ENCODE measurements around the gene PITPNC1. TPM values are rescaled to one million over a fixed set of nuclear protein-coding genes. Genes with fewer than 3 reads are reported as not detected.

The PITPNC1 gene
- total RNA-seq, 1 donor from 2014 or later = 40.3 TPM

DNA sequence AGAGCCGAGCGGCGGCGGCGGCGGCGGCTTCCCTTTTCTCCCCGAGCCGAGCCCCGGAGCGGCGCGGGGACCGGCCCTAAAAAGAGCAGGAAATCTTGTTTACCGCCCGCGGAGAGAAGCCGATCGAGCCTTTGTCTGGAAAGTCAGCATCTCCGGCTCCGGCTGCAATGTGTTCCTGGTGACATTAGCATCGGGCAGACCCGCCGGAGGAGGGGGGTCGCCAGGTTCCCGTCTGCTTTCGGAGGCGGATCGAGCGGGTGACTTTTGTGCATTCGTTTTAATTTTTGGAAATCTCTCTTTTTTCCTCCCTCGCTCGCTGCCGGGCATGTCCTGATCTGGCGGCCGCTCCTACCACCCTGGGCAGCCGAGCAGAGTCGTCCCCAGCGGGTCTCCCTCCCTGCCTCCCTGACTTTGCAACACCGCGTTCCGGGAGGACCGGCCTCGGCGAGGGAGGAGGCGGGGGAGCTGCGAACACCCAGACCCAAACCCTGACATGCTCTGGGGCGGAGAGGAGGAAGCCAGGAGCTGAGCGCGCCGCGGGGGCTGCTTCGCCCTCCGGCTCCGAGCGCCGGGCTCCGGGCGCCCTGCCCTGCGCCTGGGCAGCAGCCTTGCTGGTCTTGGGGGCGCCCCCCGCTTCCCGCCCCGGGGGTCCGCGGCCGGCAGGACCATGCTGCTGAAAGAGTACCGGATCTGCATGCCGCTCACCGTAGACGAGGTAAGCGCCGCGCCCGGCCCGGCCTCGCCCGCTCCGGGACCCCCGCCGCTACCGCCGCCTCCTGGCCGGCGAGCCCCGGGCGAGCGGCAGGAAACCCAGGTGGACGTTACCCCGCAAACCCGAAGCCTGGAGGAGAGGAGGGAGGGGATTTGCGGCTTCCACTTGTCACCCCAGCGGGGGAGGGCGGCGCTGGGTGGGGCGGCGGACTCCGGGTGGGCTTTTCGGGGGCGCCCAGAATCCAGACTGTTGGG, 690 bp downstream of the PITPNC1 start:
- Mint-ChIP-seq H3K27me3 (ENCODE audit: unreplicated experiment) (peaks cover 2% of the 10 kb centered on the region), H3K36me3 (ENCODE audit: unreplicated experiment) (no peaks in the 10 kb centered on the region), H3K9me3 (ENCODE audit: unreplicated experiment) (peaks cover 4% of the 10 kb centered on the region), H3K27ac (ENCODE audit: unreplicated experiment) (peak overlapping the region; percentile 76), H3K4me3 (ENCODE audit: unreplicated experiment) (peak overlapping the region; percentile 82), H3K4me1 (ENCODE audit: low read depth, unreplicated experiment) (peaks cover 16% of the 10 kb centered on the region)
- TF ChIP-seq, protein P1, sequence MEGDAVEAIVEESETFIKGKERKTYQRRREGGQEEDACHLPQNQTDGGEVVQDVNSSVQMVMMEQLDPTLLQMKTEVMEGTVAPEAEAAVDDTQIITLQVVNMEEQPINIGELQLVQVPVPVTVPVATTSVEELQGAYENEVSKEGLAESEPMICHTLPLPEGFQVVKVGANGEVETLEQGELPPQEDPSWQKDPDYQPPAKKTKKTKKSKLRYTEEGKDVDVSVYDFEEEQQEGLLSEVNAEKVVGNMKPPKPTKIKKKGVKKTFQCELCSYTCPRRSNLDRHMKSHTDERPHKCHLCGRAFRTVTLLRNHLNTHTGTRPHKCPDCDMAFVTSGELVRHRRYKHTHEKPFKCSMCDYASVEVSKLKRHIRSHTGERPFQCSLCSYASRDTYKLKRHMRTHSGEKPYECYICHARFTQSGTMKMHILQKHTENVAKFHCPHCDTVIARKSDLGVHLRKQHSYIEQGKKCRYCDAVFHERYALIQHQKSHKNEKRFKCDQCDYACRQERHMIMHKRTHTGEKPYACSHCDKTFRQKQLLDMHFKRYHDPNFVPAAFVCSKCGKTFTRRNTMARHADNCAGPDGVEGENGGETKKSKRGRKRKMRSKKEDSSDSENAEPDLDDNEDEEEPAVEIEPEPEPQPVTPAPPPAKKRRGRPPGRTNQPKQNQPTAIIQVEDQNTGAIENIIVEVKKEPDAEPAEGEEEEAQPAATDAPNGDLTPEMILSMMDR (IDR thresholded peaks at IDR 0.05; ENCODE audit: partially characterized antibody, unreplicated experiment) = no peak
- peak; percentile 72 for DNase-seq

DNA sequence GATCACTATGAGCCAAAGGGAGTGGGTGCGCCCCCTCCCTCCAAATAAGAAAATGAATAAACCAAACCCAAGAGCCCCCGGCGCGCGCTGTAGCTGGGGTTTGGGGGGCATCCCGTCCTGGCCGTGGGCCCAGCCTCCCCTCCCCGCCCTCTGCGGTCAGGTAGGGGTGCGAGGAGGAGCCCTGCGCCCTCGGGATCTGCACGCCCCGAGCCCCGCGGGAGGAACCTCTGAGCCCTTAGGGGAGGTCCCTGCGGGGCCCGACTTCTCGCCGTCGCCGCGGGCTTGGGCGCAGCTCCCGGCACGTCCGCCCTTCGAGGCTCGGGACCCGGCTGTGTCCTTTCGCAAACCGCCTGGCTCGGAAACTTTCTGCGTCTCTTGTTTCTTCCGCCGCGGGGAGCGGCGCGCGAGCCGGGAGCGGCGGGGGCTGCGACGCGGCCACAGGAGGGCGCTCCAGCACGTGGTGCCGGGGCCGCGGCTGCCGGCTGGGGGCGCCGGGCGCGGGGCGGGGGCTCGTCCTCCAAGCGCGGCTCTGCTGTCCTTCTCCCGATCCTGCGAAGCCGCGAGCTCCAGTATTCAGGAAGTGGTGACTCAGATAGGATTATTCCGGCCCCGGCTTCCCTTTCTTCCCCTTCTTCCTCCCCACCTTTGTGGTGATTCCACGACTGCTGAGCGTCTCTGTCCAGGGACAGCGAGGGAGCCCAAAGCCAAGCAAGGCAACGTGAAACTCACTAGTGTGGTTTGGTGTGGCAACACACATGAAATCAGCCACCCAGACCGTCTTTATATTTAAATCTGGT, 1.6 kb downstream of the PITPNC1 start:
- peaks cover 2% of the 10 kb centered on the region for H3K27me3 Mint-ChIP-seq (ENCODE audit: unreplicated experiment)
- H3K36me3 Mint-ChIP-seq (ENCODE audit: unreplicated experiment) = no peaks in the 10 kb centered on the region
- peaks cover 4% of the 10 kb centered on the region for H3K9me3 Mint-ChIP-seq (ENCODE audit: unreplicated experiment)
- peak; percentile 85 for DNase-seq
- peak overlapping the region; percentile 50 for H3K27ac Mint-ChIP-seq (ENCODE audit: unreplicated experiment)
- peaks cover 16% of the 10 kb centered on the region for H3K4me1 Mint-ChIP-seq (ENCODE audit: low read depth, unreplicated experiment)
- TF ChIP-seq, protein P1 (IDR thresholded peaks at IDR 0.05; ENCODE audit: partially characterized antibody, unreplicated experiment) = peak; percentile 65
- peak overlapping the region; percentile 92 for H3K4me3 Mint-ChIP-seq (ENCODE audit: unreplicated experiment)

DNA sequence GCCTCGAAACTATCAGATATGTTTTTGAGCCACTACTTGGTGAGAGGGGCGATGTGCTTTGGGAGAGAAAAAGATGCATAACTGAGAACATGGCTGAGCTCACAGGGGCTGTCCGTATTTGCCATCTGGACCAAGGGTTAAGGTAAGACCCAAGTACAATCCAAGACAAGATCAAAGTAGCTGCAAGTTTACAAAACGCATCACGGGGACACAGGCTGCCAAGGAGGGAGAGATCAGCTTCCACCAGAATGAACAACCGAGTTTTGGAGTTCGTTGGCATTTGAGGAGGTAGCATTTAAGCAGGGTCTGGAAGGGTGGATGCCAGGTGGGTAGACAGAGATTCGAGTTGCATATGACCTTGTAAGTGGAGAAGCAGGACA, 2.2 kb downstream of the PITPNC1 start:
- Mint-ChIP-seq H3K9me3 (ENCODE audit: unreplicated experiment) (peaks cover 4% of the 10 kb centered on the region), H3K27ac (ENCODE audit: unreplicated experiment) (peak overlapping the region; percentile 50), H3K4me1 (ENCODE audit: low read depth, unreplicated experiment) (peaks cover 16% of the 10 kb centered on the region), H3K36me3 (ENCODE audit: unreplicated experiment) (no peaks in the 10 kb centered on the region), H3K4me3 (ENCODE audit: unreplicated experiment) (peak overlapping the region; percentile 92), H3K27me3 (ENCODE audit: unreplicated experiment) (peaks cover 2% of the 10 kb centered on the region)
- no peak for DNase-seq
- TF ChIP-seq, protein P1 (IDR thresholded peaks at IDR 0.05; ENCODE audit: partially characterized antibody, unreplicated experiment) = no peak

DNA sequence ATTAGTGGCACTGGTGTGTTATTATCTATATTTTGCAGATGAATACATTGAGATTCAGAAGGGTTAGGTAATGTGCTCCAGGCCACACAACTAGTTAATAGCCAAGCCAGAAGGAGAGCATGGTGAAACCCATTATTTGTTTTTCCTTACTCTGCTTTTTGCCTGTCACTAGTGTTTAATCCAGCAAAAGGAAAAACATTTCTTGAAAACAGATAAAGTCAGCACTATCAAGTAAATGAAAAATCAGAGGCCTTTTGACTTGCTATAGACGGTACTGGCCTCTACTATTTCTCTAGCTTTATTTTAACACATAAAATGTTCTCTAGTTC, 4.8 kb downstream of the PITPNC1 start:
- H3K9me3 Mint-ChIP-seq (ENCODE audit: unreplicated experiment) = peaks cover 2% of the 10 kb centered on the region
- peaks cover 8% of the 10 kb centered on the region for H3K4me1 Mint-ChIP-seq (ENCODE audit: low read depth, unreplicated experiment)
- H3K36me3 Mint-ChIP-seq (ENCODE audit: unreplicated experiment) = no peaks in the 10 kb centered on the region
- peak overlapping the region; percentile 22 for H3K27ac Mint-ChIP-seq (ENCODE audit: unreplicated experiment)
- H3K4me3 Mint-ChIP-seq (ENCODE audit: unreplicated experiment) = no peak overlapping the region
- no peaks in the 10 kb centered on the region for H3K27me3 Mint-ChIP-seq (ENCODE audit: unreplicated experiment)
- TF ChIP-seq, protein P1 (IDR thresholded peaks at IDR 0.05; ENCODE audit: partially characterized antibody, unreplicated experiment) = no peak
- no peak for DNase-seq
